ENCODE measurements around the gene VLDLR.
"Not testable (repeated sequence)": the region's sequence is repeated elsewhere in the genome, so short reads cannot be mapped to it uniquely, and the experiment has no call there.

VLDLR gene

GRCh38 chr9:2664174-2665065 lies 42.8 kb downstream of the VLDLR start:
- DNase-seq (ENCODE audit: low read depth), result no peak

- no peak for DNase-seq (ENCODE audit: low read depth)
Observed at GRCh38 chr9:2666569-2666968, 45.0 kb downstream of the VLDLR start.

DNA sequence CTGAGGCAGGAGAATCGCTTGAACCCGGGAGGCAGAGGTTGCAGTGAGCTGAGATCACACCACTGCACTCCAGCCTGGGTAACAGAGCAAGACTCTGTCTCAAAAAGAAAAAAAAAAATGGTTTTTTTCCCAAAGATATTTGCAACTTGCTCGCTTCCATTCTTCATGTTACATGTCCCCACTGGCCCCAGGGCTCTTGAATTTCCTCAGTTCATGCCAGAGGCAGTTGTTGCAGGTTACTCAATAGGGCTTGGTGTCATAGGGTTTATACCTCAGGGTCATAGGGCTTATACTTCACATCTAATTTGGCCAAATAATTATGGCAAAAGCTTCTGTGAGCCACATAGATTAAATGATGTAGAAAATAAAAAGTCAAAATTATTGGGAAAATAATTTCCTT lies 51.6 kb downstream of the VLDLR start:
- DNase-seq (ENCODE audit: low read depth), result no peak

- DNase-seq (ENCODE audit: low read depth), result no peak
Observed at GRCh38 chr9:2674141-2674824, 52.7 kb downstream of the VLDLR start.

GRCh38 chr9:2675834-2676233 lies 54.2 kb downstream of the VLDLR start:
- no peak for DNase-seq (ENCODE audit: low read depth)

- DNase-seq (ENCODE audit: low read depth), result no peak
Observed at GRCh38 chr9:2676466-2676865, 54.9 kb downstream of the VLDLR start.

- DNase-seq (ENCODE audit: low read depth), result no peak
Observed at GRCh38 chr9:2677915-2678889, 56.6 kb downstream of the VLDLR start.

DNA sequence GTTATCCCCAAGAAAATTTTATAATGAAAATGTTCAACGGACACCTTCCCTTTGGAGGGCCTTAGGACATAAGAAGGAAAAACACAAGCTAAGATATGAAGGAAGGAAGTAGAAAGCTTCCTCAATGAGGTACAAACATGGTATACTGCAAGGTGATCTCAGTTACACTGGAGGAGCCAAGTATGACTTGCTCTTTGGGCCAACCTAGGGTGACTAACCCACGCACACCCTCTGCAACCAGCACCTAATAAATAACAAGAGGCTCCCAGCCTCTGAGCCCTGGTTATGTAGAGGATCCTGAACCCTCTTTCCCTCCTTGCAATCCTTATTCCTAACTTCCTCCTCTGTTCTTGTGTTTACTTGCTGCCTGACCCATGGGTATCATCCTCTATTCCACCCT lies 57.4 kb downstream of the VLDLR start:
- DNase-seq (ENCODE audit: low read depth), result no peak

DNA sequence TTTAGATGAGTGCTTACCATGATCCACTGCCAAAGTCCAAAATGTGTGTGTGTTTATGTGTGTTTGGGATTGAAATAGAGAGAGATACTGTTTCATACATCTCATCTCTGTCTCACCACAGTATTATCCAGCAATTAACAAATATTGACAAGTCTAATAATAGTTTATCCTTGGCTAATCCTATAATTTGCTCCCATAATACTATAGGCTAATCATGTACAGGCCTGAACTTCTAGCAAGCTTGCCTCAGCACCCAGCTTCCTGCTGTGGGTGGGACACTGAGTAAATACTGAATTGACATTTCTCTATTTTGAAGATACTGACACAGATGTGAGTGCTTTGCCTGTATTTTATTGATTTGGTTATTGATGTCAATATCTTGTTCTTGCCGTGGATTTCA lies 60.4 kb downstream of the VLDLR start:
- no peak for DNase-seq (ENCODE audit: low read depth)

DNA sequence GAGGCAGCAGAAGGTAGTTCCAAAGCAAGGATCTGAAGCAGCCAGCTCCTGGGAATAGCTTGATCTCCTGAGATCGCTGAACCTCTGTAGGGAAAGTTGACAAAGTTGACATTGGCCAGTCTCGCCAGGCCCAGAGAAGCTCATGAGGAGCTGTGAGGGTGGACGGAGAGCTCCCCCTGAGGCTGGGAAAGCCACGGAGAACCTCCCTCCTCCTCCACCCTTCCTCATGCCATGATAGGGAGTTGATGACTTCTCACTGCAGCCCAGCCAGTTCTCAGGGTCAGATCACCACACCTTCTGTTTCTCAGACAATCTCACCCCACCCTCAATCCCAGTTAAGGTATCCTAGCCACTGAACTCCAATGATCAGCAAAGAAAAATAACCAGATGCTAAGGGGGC lies 65.3 kb downstream of the VLDLR start:
- no peak for DNase-seq (ENCODE audit: low read depth)

GRCh38 chr9:2688636-2689035 lies 67.0 kb downstream of the VLDLR start:
- no peak for DNase-seq (ENCODE audit: low read depth)

DNA sequence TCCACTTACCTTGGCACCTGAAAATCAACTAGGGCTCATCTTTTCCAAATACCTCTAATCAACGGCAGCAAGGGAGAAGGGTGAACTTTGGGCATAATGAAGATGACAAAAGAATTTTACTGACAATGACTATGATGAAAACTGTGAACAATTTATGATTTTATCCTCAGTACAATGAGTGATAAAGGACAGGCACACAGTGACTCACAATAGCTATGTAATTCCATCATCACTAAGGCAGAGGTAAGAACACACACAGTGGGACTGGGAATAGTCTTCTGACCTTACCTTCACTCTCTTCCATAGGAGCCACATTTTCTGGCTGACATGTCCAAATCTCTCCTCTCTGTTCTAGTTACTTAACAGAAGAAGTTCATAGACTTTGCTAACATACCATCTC lies 69.6 kb downstream of the VLDLR start:
- DNase-seq (ENCODE audit: low read depth), result no peak

GRCh38 chr9:2691626-2692025 lies 70.0 kb downstream of the VLDLR start:
- no peak for DNase-seq (ENCODE audit: low read depth)

GRCh38 chr9:2693056-2693455 lies 71.5 kb downstream of the VLDLR start:
- DNase-seq (ENCODE audit: low read depth), result no peak

GRCh38 chr9:2697492-2697891 lies 75.9 kb downstream of the VLDLR start:
- DNase-seq (ENCODE audit: low read depth), result no peak

GRCh38 chr9:2700398-2700797 lies 78.8 kb downstream of the VLDLR start:
- no peak for DNase-seq (ENCODE audit: low read depth)

DNA sequence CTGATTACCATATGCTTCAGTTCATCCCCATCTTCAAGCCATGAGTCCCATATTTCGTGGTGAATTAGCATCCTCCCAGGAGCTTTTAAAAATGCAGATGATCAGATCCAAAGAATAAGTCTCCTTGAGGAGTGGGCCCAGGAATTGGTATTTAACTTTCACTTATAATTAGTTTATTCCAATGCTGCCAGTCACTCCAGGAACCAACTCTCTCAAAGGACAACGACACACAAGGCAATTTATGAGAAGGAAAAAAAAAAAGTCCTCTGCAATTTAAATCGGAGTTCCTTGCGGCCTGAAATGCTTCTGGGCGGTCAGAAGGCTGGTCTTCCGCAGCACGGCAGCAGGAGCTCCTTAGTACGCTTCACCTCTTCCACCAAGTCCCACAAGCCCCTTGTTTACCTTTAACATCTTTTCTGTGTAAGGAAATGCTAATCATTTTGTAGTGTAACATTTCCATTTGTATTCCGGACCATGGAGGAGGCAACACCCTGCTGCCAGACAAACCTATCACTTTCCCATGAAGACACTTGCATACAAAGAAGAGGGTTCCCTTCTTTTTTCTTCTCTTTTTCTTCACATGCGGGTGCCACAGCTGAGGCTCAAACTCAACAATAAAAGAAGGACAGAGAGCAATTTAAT lies 79.4 kb downstream of the VLDLR start:
- DNase-seq (ENCODE audit: low read depth), result no peak

GRCh38 chr9:2704504-2704903 lies 82.9 kb downstream of the VLDLR start:
- DNase-seq (ENCODE audit: low read depth), result no peak

DNA sequence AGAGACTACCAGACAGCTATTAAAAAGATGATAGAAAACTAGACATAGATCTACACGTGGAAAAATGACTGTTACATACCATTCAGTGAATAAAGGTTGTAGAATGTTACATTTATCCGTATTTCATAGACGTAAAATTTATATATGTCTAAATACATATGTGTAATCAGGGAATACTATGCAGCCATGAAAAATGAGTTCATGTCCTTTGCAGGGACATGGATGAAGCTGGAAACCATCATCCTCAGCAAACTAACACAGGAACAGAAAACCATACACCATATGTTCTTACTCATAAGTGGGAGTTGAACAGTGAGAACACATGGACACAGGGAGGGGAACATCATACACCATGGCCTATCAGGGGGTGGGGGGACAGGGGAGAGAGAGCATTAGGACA lies 85.7 kb downstream of the VLDLR start:
- not testable (repeated sequence) for DNase-seq (ENCODE audit: low read depth)
